ENCODE measurements around the gene LRRC30. TPM values are rescaled to one million over a fixed set of nuclear protein-coding genes. Genes with fewer than 3 reads are reported as not detected.

LRRC30 gene
- total RNA-seq, 4 donors from 2014 or later = not detected

DNA sequence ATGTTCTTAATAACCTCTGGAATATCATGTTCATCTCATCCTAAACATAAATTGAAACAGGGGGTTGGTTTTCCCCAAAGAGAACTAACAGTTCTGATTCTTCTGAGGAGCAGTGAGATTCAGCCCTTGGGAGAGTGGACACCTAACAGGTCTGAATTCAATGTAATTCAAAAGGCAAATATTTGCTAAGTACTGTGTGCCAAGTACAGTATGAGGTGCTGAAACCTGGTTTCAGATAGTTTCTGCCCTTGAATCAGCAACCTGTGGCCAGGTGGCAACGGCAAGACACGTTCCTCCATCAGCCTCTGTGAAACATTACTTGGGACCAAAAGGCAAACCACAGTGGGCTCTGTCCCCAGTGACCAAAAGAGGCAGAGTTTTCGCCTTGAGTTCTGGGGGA, 1.3 kb downstream of the LRRC30 start:
- TF ChIP-seq POLR2A (IDR thresholded peaks at IDR 0.05) = no peak
- TF ChIP-seq, protein P1, sequence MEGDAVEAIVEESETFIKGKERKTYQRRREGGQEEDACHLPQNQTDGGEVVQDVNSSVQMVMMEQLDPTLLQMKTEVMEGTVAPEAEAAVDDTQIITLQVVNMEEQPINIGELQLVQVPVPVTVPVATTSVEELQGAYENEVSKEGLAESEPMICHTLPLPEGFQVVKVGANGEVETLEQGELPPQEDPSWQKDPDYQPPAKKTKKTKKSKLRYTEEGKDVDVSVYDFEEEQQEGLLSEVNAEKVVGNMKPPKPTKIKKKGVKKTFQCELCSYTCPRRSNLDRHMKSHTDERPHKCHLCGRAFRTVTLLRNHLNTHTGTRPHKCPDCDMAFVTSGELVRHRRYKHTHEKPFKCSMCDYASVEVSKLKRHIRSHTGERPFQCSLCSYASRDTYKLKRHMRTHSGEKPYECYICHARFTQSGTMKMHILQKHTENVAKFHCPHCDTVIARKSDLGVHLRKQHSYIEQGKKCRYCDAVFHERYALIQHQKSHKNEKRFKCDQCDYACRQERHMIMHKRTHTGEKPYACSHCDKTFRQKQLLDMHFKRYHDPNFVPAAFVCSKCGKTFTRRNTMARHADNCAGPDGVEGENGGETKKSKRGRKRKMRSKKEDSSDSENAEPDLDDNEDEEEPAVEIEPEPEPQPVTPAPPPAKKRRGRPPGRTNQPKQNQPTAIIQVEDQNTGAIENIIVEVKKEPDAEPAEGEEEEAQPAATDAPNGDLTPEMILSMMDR (IDR thresholded peaks at IDR 0.05) = no peak
- Histone ChIP-seq H3K27ac (no peak overlapping the region), H3K36me3 (no peaks in the 10 kb centered on the region), H3K9me3 (no peaks in the 10 kb centered on the region), H3K4me3 (no peak overlapping the region), H3K4me1 (no peaks in the 10 kb centered on the region), H3K27me3 (no peaks in the 10 kb centered on the region)
- DNase-seq = no peak
- intact Hi-C loops (cut with DNase I; ENCODE audit: low total_unique reads) = no loop called here

DNA sequence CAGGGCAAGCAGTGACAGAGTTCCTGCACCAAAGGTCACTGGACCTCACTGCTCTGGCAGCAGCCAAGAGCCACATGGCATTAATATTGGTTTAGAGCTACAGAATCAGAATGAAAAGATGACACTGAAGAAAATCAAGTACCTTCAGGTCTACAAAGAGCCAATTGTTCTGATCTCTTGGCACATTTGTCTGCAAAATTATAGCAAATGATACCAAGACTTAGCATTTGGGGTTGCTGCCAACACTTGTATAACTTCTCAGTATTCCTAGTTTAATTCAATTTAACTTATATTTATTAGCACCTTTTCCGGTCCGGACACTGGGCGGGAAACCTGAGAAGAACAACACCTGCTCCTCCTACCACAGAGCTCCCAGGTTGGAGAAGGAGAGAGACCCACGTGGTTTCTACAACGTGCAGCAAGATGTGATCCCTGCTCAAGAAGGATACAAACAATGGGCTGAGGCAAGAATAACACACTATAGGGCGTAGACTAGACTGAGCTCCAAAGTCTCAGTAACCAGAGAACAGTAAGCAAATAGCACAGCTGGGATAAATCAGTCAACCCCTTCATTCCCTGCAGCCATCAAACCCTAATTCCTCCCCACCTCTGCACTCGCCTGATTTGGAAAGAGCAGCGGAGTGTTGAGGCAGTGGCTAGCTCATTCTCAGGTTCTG, 2.4 kb downstream of the LRRC30 start:
- Histone ChIP-seq H3K27ac (no peak overlapping the region), H3K4me3 (no peak overlapping the region), H3K36me3 (no peaks in the 10 kb centered on the region), H3K27me3 (no peaks in the 10 kb centered on the region), H3K4me1 (no peaks in the 10 kb centered on the region), H3K9me3 (no peaks in the 10 kb centered on the region)
- DNase-seq = no peak
- intact Hi-C loops (cut with DNase I; ENCODE audit: low total_unique reads) = no loop called here
- TF ChIP-seq POLR2A (IDR thresholded peaks at IDR 0.05) = no peak
- TF ChIP-seq, protein P1 (IDR thresholded peaks at IDR 0.05) = no peak

DNA sequence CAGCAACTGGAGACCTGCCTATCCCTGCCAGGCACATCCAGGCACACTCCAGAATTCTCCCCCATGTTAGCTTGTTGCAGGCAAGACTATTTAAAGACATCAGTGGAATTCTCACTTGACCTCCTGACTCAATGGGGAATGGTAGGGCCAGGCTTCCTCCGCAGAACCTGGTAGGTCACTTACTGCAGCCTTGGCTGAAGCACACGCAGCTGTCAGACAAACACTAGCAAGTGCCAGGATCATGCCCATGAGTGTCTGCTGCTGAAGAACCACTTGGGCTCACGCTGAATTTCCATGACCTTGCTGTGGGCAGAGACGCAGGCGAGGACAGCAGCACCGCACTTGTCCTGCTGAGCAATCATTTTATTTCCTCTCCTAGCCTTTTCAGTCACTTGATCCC, 3.2 kb downstream of the LRRC30 start:
- no peak overlapping the region for H3K27ac ChIP-seq
- DNase-seq = no peak
- no peaks in the 10 kb centered on the region for H3K9me3 ChIP-seq
- no peaks in the 10 kb centered on the region for H3K27me3 ChIP-seq
- TF ChIP-seq POLR2A (IDR thresholded peaks at IDR 0.05) = no peak
- no peaks in the 10 kb centered on the region for H3K36me3 ChIP-seq
- no peak overlapping the region for H3K4me3 ChIP-seq
- no peaks in the 10 kb centered on the region for H3K4me1 ChIP-seq
- intact Hi-C loops (cut with DNase I; ENCODE audit: low total_unique reads) = no loop called here

DNA sequence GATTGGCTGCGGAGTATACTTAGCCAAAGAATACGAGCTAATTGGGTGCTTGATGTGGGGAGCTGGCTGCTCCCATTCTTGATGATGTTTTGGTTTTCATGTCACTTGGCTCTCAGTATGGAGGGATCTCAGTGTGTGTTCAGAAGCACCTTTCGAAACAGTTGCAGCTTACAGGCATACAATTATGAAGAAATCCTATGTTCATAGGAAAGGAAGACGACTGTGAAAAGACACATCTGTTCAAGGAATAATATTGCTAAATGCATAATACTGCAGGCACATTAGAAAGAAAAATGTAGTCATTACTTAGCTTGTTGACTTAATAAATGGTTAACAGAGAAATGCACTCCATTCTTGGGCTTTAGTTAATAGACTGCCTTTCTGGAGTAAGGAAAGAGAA, 4.1 kb downstream of the LRRC30 start:
- Histone ChIP-seq H3K9me3 (no peaks in the 10 kb centered on the region), H3K4me3 (no peak overlapping the region), H3K36me3 (no peaks in the 10 kb centered on the region), H3K27me3 (no peaks in the 10 kb centered on the region), H3K4me1 (no peaks in the 10 kb centered on the region), H3K27ac (no peak overlapping the region)
- no peak for DNase-seq
- TF ChIP-seq POLR2A (IDR thresholded peaks at IDR 0.05) = no peak
- TF ChIP-seq, protein P1 (IDR thresholded peaks at IDR 0.05) = no peak
- intact Hi-C loops (cut with DNase I; ENCODE audit: low total_unique reads) = no loop called here

DNA sequence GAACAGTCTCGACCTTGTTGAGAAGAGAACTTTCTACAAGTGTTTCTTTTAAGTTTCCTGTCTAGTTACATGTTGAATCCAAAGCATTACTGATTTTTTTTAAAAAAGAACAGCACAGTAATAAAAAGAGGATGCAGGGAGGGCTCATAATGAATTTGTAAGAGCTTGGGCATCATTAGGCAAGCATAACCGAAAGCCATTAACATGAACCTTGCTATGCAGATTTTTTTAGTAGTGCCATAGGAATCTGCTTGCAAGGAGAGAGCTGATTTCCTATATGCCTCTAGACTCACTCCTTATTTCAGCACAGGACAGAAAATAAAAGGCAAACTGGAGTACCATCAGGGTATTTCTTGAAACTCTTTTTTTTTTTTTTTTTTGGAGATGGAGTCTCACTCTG, 5.2 kb downstream of the LRRC30 start:
- H3K9me3 ChIP-seq = no peaks in the 10 kb centered on the region
- no peaks in the 10 kb centered on the region for H3K36me3 ChIP-seq
- no peak overlapping the region for H3K4me3 ChIP-seq
- no peaks in the 10 kb centered on the region for H3K27me3 ChIP-seq
- intact Hi-C loops (cut with DNase I; ENCODE audit: low total_unique reads) = no loop called here
- no peak for TF ChIP-seq POLR2A (IDR thresholded peaks at IDR 0.05)
- TF ChIP-seq, protein P1 (IDR thresholded peaks at IDR 0.05) = no peak
- no peaks in the 10 kb centered on the region for H3K4me1 ChIP-seq
- H3K27ac ChIP-seq = no peak overlapping the region
- DNase-seq = no peak

DNA sequence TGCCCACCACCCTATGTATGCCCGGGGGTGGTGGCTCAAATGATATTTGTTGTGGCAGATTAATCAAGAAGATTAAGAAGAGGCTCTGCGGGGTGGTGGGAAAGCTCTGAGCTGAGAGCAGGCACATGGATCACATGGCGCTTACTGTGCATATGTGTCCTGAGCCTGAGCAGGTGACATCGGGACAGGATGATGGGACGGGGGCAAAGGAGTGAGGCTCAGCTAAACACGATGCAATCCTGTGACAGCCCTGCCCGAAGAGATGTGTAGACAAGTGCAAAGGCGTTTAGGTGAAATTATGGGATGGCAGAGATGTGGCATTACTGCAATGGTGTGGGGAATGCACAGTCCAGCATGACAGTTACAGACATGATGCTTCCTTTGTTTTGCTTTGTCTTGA, 6.0 kb downstream of the LRRC30 start:
- TF ChIP-seq, protein P1 (IDR thresholded peaks at IDR 0.05) = no peak
- no peak for TF ChIP-seq POLR2A (IDR thresholded peaks at IDR 0.05)
- intact Hi-C loops (cut with DNase I; ENCODE audit: low total_unique reads) = no loop called here
- H3K27ac ChIP-seq = no peak overlapping the region
- no peaks in the 10 kb centered on the region for H3K9me3 ChIP-seq
- H3K4me3 ChIP-seq = no peak overlapping the region
- no peaks in the 10 kb centered on the region for H3K4me1 ChIP-seq
- H3K36me3 ChIP-seq = no peaks in the 10 kb centered on the region
- no peak for DNase-seq
- H3K27me3 ChIP-seq = no peaks in the 10 kb centered on the region

All from uterus (tissue), 4 donors.